Neuronal stem cell (in vitro differentiated cells): ENCODE results near the gene PTPRE.

Source experiments
- DNase-seq: peaks from one replicate; pipeline ENCODE4 v3.0.0-alpha.2; 2013; ENCODE audit warnings: low spot score
- H2AFZ ChIP-seq: one replicate; pipeline ENCODE4 v1.6.1; 2013; ENCODE audit warnings: mild to moderate bottlenecking, low read length, inconsistent platforms
- H2AK5ac ChIP-seq: 2 replicates; pipeline ENCODE4 v1.6.1; 2013; ENCODE audit warnings: low read depth, mild to moderate bottlenecking, inconsistent platforms, low read length, moderate library complexity, mixed read lengths
- H2BK120ac ChIP-seq: 2 replicates; pipeline ENCODE4 v1.6.1; 2013; ENCODE audit warnings: low read depth, mild to moderate bottlenecking, inconsistent platforms, low read length, moderate library complexity, mixed read lengths
- H2BK12ac ChIP-seq: one replicate; pipeline ENCODE4 v1.6.1; 2013; ENCODE audit warnings: low read length, inconsistent platforms
- H2BK15ac ChIP-seq: 2 replicates; pipeline ENCODE4 v1.6.1; 2013; ENCODE audit warnings: mild to moderate bottlenecking, low read length, inconsistent platforms, mixed read lengths
- H2BK5ac ChIP-seq: one replicate; pipeline ENCODE4 v1.6.1; 2013; ENCODE audit warnings: inconsistent platforms, mild to moderate bottlenecking, low read length, moderate library complexity
- H3K14ac ChIP-seq: one replicate; pipeline ENCODE4 v1.6.1; 2013; ENCODE audit warnings: low read length, inconsistent platforms
- H3K18ac ChIP-seq: 2 replicates; pipeline ENCODE4 v1.6.1; 2013; ENCODE audit warnings: low read length, inconsistent platforms
- H3K23ac ChIP-seq: 2 replicates; pipeline ENCODE4 v1.6.1; 2013; ENCODE audit warnings: low read depth, mild to moderate bottlenecking, mixed read lengths, low read length, inconsistent platforms; ENCODE audit not compliant: poor library complexity
- H3K27ac ChIP-seq: replicated peaks from 3 replicates; pipeline ENCODE4 v1.5.1; 2013; ENCODE audit warnings: low read length, inconsistent platforms
- H3K27me3 ChIP-seq, 3 experiments: 2 replicates each; pipeline ENCODE4 v1.6.1; 2013; ENCODE audit warnings: low read length in 3 of 3, mild to moderate bottlenecking in 2 of 3, inconsistent platforms in 1 of 3, low read depth in 1 of 3, mixed read lengths in 1 of 3, moderate library complexity in 1 of 3; ENCODE audit not compliant: control insufficient read depth in 3 of 3, insufficient read depth in 3 of 3
- H3K36me3 ChIP-seq, 2 donors: replicated peaks in 1 of 2; 2 replicates each; pipeline ENCODE4 v1.6.1; 2013; ENCODE audit warnings: low read length in 2 of 2; ENCODE audit not compliant: control insufficient read depth in 2 of 2, insufficient read depth in 2 of 2
- H3K4ac ChIP-seq: 2 replicates; pipeline ENCODE4 v1.6.1; 2013; ENCODE audit warnings: inconsistent platforms, mild to moderate bottlenecking, low read length, moderate library complexity
- H3K4me1 ChIP-seq, 2 donors: 1 replicate in 1 of 2; 2 replicates in 1 of 2; pipeline ENCODE4 v1.6.1; 2013; ENCODE audit warnings: low read length in 2 of 2, low read depth in 1 of 2; ENCODE audit not compliant: control insufficient read depth in 2 of 2, insufficient read depth in 1 of 2
- H3K4me2 ChIP-seq: one replicate; pipeline ENCODE4 v1.6.1; 2013; ENCODE audit warnings: mild to moderate bottlenecking, low read length, inconsistent platforms; ENCODE audit not compliant: insufficient read depth, poor library complexity, severe bottlenecking
- H3K4me3 ChIP-seq, 2 donors: 2 replicates each; pipeline ENCODE4 v1.5.1; 2013; ENCODE audit warnings: low read length in 2 of 2, mild to moderate bottlenecking in 2 of 2, inconsistent platforms in 1 of 2, moderate library complexity in 1 of 2
- H3K79me1 ChIP-seq: one replicate; pipeline ENCODE4 v1.6.1; 2013; ENCODE audit warnings: low read depth, mild to moderate bottlenecking, inconsistent platforms, low read length, moderate library complexity
- H3K9ac ChIP-seq: one replicate; pipeline ENCODE4 v1.6.1; 2013; ENCODE audit warnings: mild to moderate bottlenecking, low read depth, low read length, inconsistent platforms; ENCODE audit not compliant: poor library complexity
- H3K9me3 ChIP-seq, 2 donors: replicated peaks in 1 of 2; 2 replicates each; pipeline versions ENCODE3 to v1.6.1; 2013; ENCODE audit warnings: low read length in 2 of 2, mild to moderate bottlenecking in 2 of 2, inconsistent platforms in 1 of 2, low read depth in 1 of 2, mixed read lengths in 1 of 2, moderate library complexity in 1 of 2; ENCODE audit not compliant: control insufficient read depth in 2 of 2, insufficient read depth in 1 of 2
- H4K8ac ChIP-seq: one replicate; pipeline ENCODE4 v1.6.1; 2013; ENCODE audit warnings: low read depth, mild to moderate bottlenecking, inconsistent platforms, low read length, moderate library complexity
- H4K91ac ChIP-seq: one replicate; pipeline ENCODE4 v1.6.1; 2013; ENCODE audit warnings: low read length, low read depth, mild to moderate bottlenecking, inconsistent platforms; ENCODE audit not compliant: poor library complexity
- WGBS, 2 donors: extraction: QIAGEN DNeasy Blood & Tissue Kit; methylation state at CpG; one replicate each; pipeline ENCODE4 v1.1.7; 2013; ENCODE audit warnings: missing lambda C conversion rate in 2 of 2, mixed read lengths in 1 of 2; ENCODE audit not compliant: insufficient read length in 2 of 2, insufficient replicate concordance in 1 of 2; ENCODE audit errors: extremely low coverage in 2 of 2; 5-methylcytosine and 5-hydroxymethylcytosine counted together

PTPRE gene

GRCh38 chr10:127952575-127952869, 45.6 kb downstream of the PTPRE start:
- Histone ChIP-seq H3K23ac (no peak overlapping the region), H3K4ac (no peak overlapping the region), H3K36me3 (no peaks in the 10 kb centered on the region), H2BK5ac (no peak overlapping the region), H2AK5ac (no peak overlapping the region), H3K18ac (no peak overlapping the region), H3K9ac (no peak overlapping the region), H3K14ac (no peak overlapping the region), H3K9me3 (no peaks in the 10 kb centered on the region), H2BK120ac (no peak overlapping the region), H3K27me3 (no peaks in the 10 kb centered on the region), H3K4me1 (no peaks in the 10 kb centered on the region), H3K27ac (no peak overlapping the region), H3K4me3 (no peak overlapping the region), H3K4me2 (no peak overlapping the region), H2BK12ac (no peak overlapping the region), H3K79me1 (no peaks in the 10 kb centered on the region), H2BK15ac (no peak overlapping the region), H2AFZ (no peak overlapping the region), H4K91ac (no peak overlapping the region), H4K8ac (no peak overlapping the region)
- DNase-seq = no peak
- no CpG with 5 or more reads among the region's 2 CpGs for WGBS, 2 donors

- WGBS, 2 donors = no CpG with 5 or more reads among the region's 4 CpGs
- no peak overlapping the region for H4K91ac ChIP-seq
Measured at GRCh38 chr10:127952918-127953317, 46.0 kb downstream of the PTPRE start.

GRCh38 chr10:127953876-127954275, 47.0 kb downstream of the PTPRE start:
- H3K9me3 ChIP-seq = no peaks in the 10 kb centered on the region
- no CpG with 5 or more reads among the region's 1 CpG for WGBS, 2 donors
- H3K4me1 ChIP-seq = no peaks in the 10 kb centered on the region
- no peak overlapping the region for H3K23ac ChIP-seq
- H4K8ac ChIP-seq = no peak overlapping the region
- no peak overlapping the region for H2BK12ac ChIP-seq
- no peak overlapping the region for H2BK15ac ChIP-seq
- H3K79me1 ChIP-seq = no peaks in the 10 kb centered on the region
- no peak overlapping the region for H2AFZ ChIP-seq
- no peak for DNase-seq
- H3K14ac ChIP-seq = no peak overlapping the region
- no peaks in the 10 kb centered on the region for H3K27me3 ChIP-seq
- H3K27ac ChIP-seq = no peak overlapping the region
- no peak overlapping the region for H3K4ac ChIP-seq
- H3K18ac ChIP-seq = peak overlapping the region; percentile 9
- H4K91ac ChIP-seq = no peak overlapping the region
- H2AK5ac ChIP-seq = no peak overlapping the region
- H3K36me3 ChIP-seq = no peaks in the 10 kb centered on the region
- no peak overlapping the region for H2BK5ac ChIP-seq
- H3K4me2 ChIP-seq = no peak overlapping the region
- H2BK120ac ChIP-seq = no peak overlapping the region
- no peak overlapping the region for H3K4me3 ChIP-seq
- H3K9ac ChIP-seq = no peak overlapping the region

More at GRCh38 chr10:127952918-127953317, 46.0 kb downstream of the PTPRE start:
- H3K18ac ChIP-seq = no peak overlapping the region
- no peak overlapping the region for H2BK120ac ChIP-seq
- no peak overlapping the region for H4K8ac ChIP-seq
- H3K79me1 ChIP-seq = no peaks in the 10 kb centered on the region
- no peaks in the 10 kb centered on the region for H3K4me1 ChIP-seq
- H3K27ac ChIP-seq = no peak overlapping the region
- H3K4ac ChIP-seq = no peak overlapping the region
- H3K4me3 ChIP-seq = no peak overlapping the region
- H2AFZ ChIP-seq = no peak overlapping the region
- no peak overlapping the region for H2AK5ac ChIP-seq
- DNase-seq = no peak
- no peaks in the 10 kb centered on the region for H3K36me3 ChIP-seq
- H2BK12ac ChIP-seq = no peak overlapping the region
- H3K27me3 ChIP-seq = no peaks in the 10 kb centered on the region
- H3K4me2 ChIP-seq = no peak overlapping the region
- no peak overlapping the region for H3K9ac ChIP-seq
- no peaks in the 10 kb centered on the region for H3K9me3 ChIP-seq
- no peak overlapping the region for H2BK5ac ChIP-seq
- H3K14ac ChIP-seq = no peak overlapping the region
- H2BK15ac ChIP-seq = no peak overlapping the region
- no peak overlapping the region for H3K23ac ChIP-seq

- no peak for DNase-seq
- WGBS, 2 donors = no CpG with 5 or more reads among the region's 1 CpG
- H3K27me3 ChIP-seq = no peaks in the 10 kb centered on the region
- no peak overlapping the region for H3K4me3 ChIP-seq
- no peak overlapping the region for H2AFZ ChIP-seq
- H3K23ac ChIP-seq = no peak overlapping the region
- H4K8ac ChIP-seq = no peak overlapping the region
- no peaks in the 10 kb centered on the region for H3K36me3 ChIP-seq
- no peak overlapping the region for H3K14ac ChIP-seq
- H2BK15ac ChIP-seq = no peak overlapping the region
- H3K18ac ChIP-seq = no peak overlapping the region
- H2BK12ac ChIP-seq = no peak overlapping the region
- H3K79me1 ChIP-seq = no peaks in the 10 kb centered on the region
- no peaks in the 10 kb centered on the region for H3K4me1 ChIP-seq
- H4K91ac ChIP-seq = no peak overlapping the region
- H3K27ac ChIP-seq = no peak overlapping the region
- H2BK5ac ChIP-seq = no peak overlapping the region
- H3K4ac ChIP-seq = no peak overlapping the region
- H3K4me2 ChIP-seq = no peak overlapping the region
- H3K9ac ChIP-seq = no peak overlapping the region
- no peak overlapping the region for H2BK120ac ChIP-seq
- no peak overlapping the region for H2AK5ac ChIP-seq
- H3K9me3 ChIP-seq = no peaks in the 10 kb centered on the region
Measured at GRCh38 chr10:127959428-127959827, 52.5 kb downstream of the PTPRE start.
